Measurements from ENCODE around the gene RPUSD4. TPM values are rescaled to one million over a fixed set of nuclear protein-coding genes. Genes with fewer than 3 reads are reported as not detected.
"Not testable (repeated sequence)": the region's sequence is repeated elsewhere in the genome, so short reads cannot be mapped to it uniquely, and the experiment has no call there.

RPUSD4 gene, protein sequence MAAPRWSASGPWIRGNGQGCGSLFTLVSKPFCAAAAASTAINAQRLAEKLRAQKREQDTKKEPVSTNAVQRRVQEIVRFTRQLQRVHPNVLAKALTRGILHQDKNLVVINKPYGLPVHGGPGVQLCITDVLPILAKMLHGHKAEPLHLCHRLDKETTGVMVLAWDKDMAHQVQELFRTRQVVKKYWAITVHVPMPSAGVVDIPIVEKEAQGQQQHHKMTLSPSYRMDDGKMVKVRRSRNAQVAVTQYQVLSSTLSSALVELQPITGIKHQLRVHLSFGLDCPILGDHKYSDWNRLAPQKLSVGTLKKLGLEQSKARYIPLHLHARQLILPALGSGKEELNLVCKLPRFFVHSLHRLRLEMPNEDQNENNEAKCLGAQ
- 40.0 TPM for total RNA-seq
- long read RNA-seq, transcript RPUSD4-201 (7 exons, 2,512 nt), result major isoform, 75 of 83 reads
- long read RNA-seq, partial matches to known transcripts, result 0 of 83 reads
- long read RNA-seq, other reads (novel, unspliced or antisense), result 6 of 83 reads

DNA sequence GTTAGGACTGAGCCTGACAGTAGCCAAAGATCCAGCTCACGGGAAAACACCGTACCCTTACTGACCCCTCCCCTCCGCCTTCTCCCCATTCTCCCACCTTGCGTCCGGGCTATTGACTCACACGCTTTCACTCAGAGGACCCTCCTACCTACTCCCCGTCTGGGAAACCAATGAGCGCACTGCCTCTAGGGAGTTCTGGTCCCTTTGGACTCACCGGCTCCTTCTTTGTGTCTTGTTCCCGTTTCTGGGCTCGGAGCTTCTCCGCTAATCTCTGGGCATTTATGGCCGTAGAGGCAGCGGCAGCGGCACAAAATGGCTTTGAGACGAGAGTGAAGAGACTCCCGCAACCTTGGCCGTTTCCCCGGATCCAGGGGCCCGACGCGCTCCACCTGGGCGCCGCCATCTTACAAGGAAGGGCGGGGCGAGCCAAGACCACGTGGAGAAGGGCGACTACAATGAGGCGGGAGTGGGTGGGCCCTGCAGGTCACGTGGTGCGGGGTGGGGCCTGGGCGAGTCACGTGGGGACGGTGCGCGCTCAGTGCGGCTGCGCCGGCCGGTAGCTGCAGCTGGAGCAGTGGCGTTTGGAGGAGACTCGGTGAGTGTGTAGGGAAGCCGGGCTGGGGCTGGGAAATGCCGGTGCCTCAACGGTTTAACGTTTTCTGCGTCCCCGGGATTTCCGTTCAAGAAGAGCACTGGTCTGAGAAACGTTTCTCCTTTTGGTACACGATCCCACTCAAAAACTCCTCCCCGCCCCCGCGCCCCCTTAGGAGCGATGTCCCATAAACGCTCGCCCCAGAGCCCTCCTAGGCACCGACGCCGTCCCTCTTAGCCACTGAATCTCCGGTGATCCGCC, at the start of gene RPUSD4, which contains the start of gene FAM118B:
RPUSD4 (minus strand) TSS at position 415 of the 853 bp plus-strand sequence; CDS start at position 403, 12 bp downstream.
FAM118B (plus strand) TSS at position 547 of the 853 bp plus-strand sequence. CDS start 23,220 bp downstream, outside the sequence.
- peak; percentile 99 for ATAC-seq
- intact Hi-C loops (cut with DNase I), result loop anchor here (2.0 to 5.0 kb wide), 2 partner anchors 57 to 149 kb away; partner anchors contain the start of genes CDON, FOXRED1 and SRPRA
- peak; percentile 100 for DNase-seq (ENCODE audit: missing footprints)

DNA sequence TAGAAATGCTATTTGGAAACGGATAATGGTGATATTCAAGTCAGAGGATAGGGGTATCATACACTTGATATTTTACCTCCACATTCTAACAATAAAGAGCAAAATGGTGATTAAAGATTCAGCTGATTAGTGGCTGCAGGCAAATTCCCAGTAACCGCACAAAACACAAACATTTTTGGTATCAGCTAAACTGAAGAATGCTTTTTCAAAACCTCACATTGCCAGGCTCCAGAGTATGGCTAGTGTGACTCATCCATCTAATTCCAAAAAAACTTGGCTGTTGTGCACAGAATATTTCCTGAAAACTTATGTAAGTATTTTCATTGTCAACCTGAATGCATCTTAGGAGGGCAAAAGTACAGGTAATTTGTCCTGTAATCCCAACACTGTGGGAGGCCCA, 46.3 kb upstream of the RPUSD4 start:
- DNase-seq (ENCODE audit: missing footprints) (no peak), ATAC-seq (no peak)
- intact Hi-C loops (cut with DNase I), result no loop called here

GRCh38 chr11:126257144-126257543, 45.7 kb upstream of the RPUSD4 start:
- intact Hi-C loops (cut with DNase I), result no loop called here
- DNase-seq (ENCODE audit: missing footprints) (no peak), ATAC-seq (no peak)

GRCh38 chr11:126256216-126256615, 44.8 kb upstream of the RPUSD4 start:
- DNase-seq (ENCODE audit: missing footprints) (no peak), ATAC-seq (no peak)
- intact Hi-C loops (cut with DNase I), result no loop called here

DNA sequence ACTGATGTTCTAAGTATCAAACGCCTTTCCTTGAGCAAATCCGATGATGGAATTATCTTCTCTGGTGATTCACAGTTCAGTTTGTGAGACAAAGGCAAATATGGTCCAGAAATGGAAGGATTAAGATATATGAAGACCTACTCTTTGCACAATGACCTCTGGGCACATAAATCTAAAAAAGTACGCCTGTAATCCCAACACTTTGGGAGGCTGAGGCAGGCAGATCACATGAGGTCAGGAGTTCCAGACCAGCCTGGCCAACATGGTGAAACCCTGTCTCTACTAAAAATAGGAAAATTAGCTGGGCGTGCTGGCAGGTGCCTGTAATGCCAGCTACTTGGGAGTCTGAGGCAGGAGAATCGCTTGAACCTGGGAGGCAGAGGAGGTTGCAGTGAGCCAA, 44.1 kb upstream of the RPUSD4 start:
- intact Hi-C loops (cut with DNase I); ATAC-seq; DNase-seq (ENCODE audit: missing footprints): not testable (repeated sequence)

DNA sequence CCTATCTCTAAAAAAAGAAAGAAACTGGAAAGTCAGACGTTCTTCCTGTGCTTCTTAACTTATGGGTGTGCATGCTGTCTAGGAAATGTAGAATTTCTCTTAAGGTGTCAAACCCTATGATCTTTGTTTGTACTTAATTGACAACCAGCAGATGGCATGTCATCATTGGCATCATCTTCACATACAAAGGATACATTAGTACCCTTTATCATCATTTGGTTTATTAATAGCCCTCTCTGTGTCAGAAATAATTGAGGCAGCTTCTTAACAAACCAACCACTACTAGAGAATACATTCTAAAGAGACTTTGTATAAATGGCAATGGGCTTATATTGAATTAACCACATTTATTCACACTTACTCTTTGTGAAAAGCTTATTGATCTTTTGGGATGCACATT, 43.4 kb upstream of the RPUSD4 start:
- DNase-seq (ENCODE audit: missing footprints), result no peak
- intact Hi-C loops (cut with DNase I), result no loop called here
- ATAC-seq, result no peak

- ATAC-seq (no peak), DNase-seq (ENCODE audit: missing footprints) (no peak)
- intact Hi-C loops (cut with DNase I), result no loop called here
These were observed 41.8 kb upstream of the RPUSD4 start for GRCh38 chr11:126253265-126253664.

DNA sequence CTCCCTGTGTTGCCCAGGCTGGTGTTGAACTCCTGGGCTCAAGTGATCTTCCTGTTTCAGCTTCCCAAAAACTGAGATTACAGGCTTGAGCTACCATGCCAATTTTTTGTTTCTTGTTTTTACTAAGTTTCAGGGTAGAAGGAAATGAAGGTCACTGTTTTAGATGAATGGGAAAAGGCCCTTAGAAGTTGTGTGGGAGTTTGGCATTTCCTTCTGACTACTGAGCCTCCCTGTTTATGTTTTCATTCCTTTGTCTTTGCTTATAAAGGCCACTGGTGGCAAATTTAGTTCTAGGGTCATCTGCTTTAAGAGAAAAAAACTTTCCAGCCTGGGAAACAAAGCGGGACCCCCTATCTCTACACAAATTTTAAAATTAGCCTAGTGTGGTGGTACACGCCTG, 35.2 kb upstream of the RPUSD4 start:
- intact Hi-C loops (cut with DNase I), result no loop called here
- DNase-seq (ENCODE audit: missing footprints), result no peak
- ATAC-seq, result no peak

- ATAC-seq, result no peak
These were observed 21.9 kb upstream of the RPUSD4 start for GRCh38 chr11:126233391-126233790.

GRCh38 chr11:126232683-126233082, 21.2 kb upstream of the RPUSD4 start:
- no peak for DNase-seq (ENCODE audit: missing footprints)
- intact Hi-C loops (cut with DNase I), result no loop called here
- ATAC-seq, result no peak

More at GRCh38 chr11:126233391-126233790, 21.9 kb upstream of the RPUSD4 start:
- intact Hi-C loops (cut with DNase I), result no loop called here
- DNase-seq (ENCODE audit: missing footprints), result no peak

DNA sequence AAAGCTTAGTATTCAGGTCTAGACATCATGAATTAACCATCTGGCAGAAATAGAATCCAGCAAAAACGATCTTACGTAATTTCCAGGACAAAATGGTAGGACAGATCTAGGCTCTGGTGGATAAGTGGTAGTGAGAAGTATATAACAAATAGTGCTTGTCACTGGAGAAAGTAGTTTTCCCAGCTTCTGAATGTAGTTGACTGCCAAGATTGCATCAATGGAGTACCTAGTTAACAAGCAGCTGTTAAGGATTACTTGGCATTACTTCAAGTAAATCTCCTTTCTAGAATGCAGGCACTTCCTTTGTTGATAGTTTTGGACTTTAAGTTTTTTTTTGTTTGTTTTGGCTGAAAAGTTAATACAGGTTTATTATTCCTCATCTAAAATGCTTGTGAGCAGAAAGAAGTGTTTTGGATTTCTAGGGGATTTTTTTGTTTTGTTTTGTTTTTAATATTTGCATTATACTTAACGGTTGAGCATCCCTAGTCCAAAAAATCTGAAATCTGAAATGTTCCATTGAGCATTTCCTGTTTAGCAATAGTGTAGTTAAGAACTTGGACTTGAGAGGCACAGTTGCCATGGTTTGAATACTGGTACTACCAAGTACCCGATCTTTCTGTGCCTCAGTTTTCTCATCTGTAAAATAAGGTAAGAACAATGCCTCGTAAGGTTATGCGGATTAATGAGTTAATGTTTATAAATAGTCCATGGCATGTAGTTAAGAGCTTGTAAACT, 20.4 kb upstream of the RPUSD4 start:
- no peak for ATAC-seq
- no peak for DNase-seq (ENCODE audit: missing footprints)
- intact Hi-C loops (cut with DNase I), result no loop called here

GRCh38 chr11:126229858-126230540, 18.5 kb upstream of the RPUSD4 start:
- intact Hi-C loops (cut with DNase I), result no loop called here
- no peak for ATAC-seq
- no peak for DNase-seq (ENCODE audit: missing footprints)

DNA sequence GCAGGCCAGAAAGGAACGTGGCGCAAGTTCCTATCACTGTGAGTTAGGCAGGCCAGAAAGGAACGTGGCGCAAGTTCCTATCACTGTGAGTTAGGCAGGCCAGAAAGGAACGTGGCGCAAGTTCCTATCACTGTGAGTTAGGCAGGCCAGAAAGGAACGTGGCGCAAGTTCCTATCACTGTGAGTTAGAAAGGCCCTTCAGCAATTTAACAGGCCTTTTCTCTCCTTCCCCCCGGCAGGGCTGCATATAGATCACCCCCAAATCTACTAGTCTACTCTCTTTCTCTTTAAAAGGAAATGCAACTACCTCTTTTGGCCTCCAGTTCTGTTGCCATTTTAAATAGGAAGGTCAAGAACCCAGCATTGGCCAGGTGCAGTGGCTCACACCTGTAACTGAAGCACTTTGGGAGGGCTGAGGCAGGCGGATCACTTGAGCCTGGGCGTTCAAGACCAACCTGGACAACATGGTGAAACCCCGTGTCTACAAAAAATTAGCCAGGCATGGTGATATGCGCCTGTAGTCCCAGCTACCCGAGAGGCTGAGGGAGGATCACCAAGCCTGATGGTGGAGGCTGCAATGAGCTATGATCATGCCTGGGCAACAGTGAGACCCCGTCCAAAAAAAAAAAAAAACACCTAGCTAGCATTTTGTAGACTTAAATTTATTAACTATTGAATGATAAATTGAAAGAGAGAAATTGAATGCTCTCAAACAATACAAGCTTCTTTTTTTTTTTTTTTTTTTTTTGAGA, 15.1 kb upstream of the RPUSD4 start:
- DNase-seq (ENCODE audit: missing footprints), result no peak
- ATAC-seq, result no peak
- intact Hi-C loops (cut with DNase I), result no loop called here

- no peak for ATAC-seq
- intact Hi-C loops (cut with DNase I), result no loop called here
- DNase-seq (ENCODE audit: missing footprints), result no peak
These were observed 13.8 kb upstream of the RPUSD4 start for GRCh38 chr11:126225295-126225665.

GRCh38 chr11:126224647-126225294, 13.3 kb upstream of the RPUSD4 start:
- intact Hi-C loops (cut with DNase I), result no loop called here
- no peak for ATAC-seq
- DNase-seq (ENCODE audit: missing footprints), result no peak

GRCh38 chr11:126219547-126219946, 8.1 kb upstream of the RPUSD4 start:
- intact Hi-C loops (cut with DNase I), result no loop called here
- DNase-seq (ENCODE audit: missing footprints) (no peak), ATAC-seq (no peak)

- ATAC-seq (no peak), DNase-seq (ENCODE audit: missing footprints) (no peak)
- intact Hi-C loops (cut with DNase I), result no loop called here
These were observed 6.0 kb upstream of the RPUSD4 start for GRCh38 chr11:126217491-126217890.

Data from Right ventricle myocardium inferior (tissue), 1 donor.